Lung (tissue), 12 donors: ENCODE results near the gene CDK12. TPM values are rescaled to one million over a fixed set of nuclear protein-coding genes. Genes with fewer than 3 reads are reported as not detected.

ENCODE experiments used
- ATAC-seq: fragments of 200-7000 bp; cut with Tn5 transposase; one replicate; pipeline ENCODE4 v1.9.1; 2020; ENCODE audit warnings: moderate number of reproducible peaks; ENCODE audit not compliant: insufficient read depth, low FRiP score
- DNase-seq, 3 donors: peaks; one replicate each; pipeline ENCODE4 v3.0.0-alpha.2; 2013 to 2017
- H3K27ac ChIP-seq, 2 donors: one replicate each; pipeline ENCODE4 v1.5.1; 2013; ENCODE audit warnings: mild to moderate bottlenecking in 2 of 2, moderate library complexity in 2 of 2, control low read depth in 1 of 2, inconsistent platforms in 1 of 2, low read depth in 1 of 2, low read length in 1 of 2
- H3K27me3 ChIP-seq, 3 donors: one replicate each; pipeline ENCODE4 v1.5.1; 2013; ENCODE audit warnings: low read length in 2 of 3; ENCODE audit not compliant: control insufficient read depth in 3 of 3, insufficient read depth in 3 of 3
- H3K36me3 ChIP-seq, 4 donors: one replicate each; pipeline ENCODE4 v1.5.1; 2013; ENCODE audit warnings: low read length in 4 of 4, mild to moderate bottlenecking in 1 of 4, moderate library complexity in 1 of 4; ENCODE audit not compliant: control insufficient read depth in 4 of 4, insufficient read depth in 4 of 4
- H3K4me1 ChIP-seq, 5 donors: one replicate each; pipeline ENCODE4 v1.5.1; 2013; ENCODE audit warnings: low read length in 5 of 5, mild to moderate bottlenecking in 2 of 5, moderate library complexity in 1 of 5; ENCODE audit not compliant: control insufficient read depth in 5 of 5, insufficient read depth in 5 of 5
- H3K4me3 ChIP-seq: one replicate; pipeline ENCODE4 v1.5.1; 2013; ENCODE audit warnings: mild to moderate bottlenecking, control low read depth, moderate library complexity
- H3K9ac ChIP-seq, 2 donors: one replicate each; pipeline ENCODE4 v1.5.1; 2013; ENCODE audit warnings: low read length in 2 of 2, control low read depth in 1 of 2; ENCODE audit not compliant: insufficient read depth in 1 of 2
- H3K9me3 ChIP-seq, 4 donors: one replicate each; pipeline ENCODE4 v1.5.1; 2013; ENCODE audit warnings: low read length in 3 of 4, mild to moderate bottlenecking in 1 of 4, moderate library complexity in 1 of 4; ENCODE audit not compliant: control insufficient read depth in 4 of 4, insufficient read depth in 3 of 4
- CTCF ChIP-seq: IDR thresholded peaks from 2 replicates; pipeline ENCODE4 v1.5.1; 2012; ENCODE audit warnings: mild to moderate bottlenecking; ENCODE audit errors: control extremely low read depth, extremely low read depth
- WGBS, 2 donors: extraction: QIAGEN DNeasy Blood & Tissue Kit; methylation state at CpG; one replicate each; pipeline ENCODE4 v1.1.7; 2013; 5-methylcytosine and 5-hydroxymethylcytosine counted together
- polyA plus RNA-seq, 2 donors: library from polyadenylated mRNA; stranded (reverse); fragments of 200-250 nt; gene quantifications; one replicate each; pipeline ENCODE4 v1.2.1, GENCODE V29; 2013
- total RNA-seq, 2 donors: library from RNA; depleted of rRNA in 1 of 2; stranded (reverse); fragments of >200 nt in 1 of 2; gene quantifications; one replicate each; pipeline ENCODE4 v1.2.1, GENCODE V29; 2014 to 2021
- donor health status: control.
- donor health status: control.
- donor health status: Bipolar disorder and iron deficiency.
- donor health status: healthy.
- donor health status: DM: yes; HTN: yes; CAD: no.

The CDK12 gene
- total and polyA plus RNA-seq, 4 donors, result 12.3 to 56.2 (median 35.5) TPM

DNA sequence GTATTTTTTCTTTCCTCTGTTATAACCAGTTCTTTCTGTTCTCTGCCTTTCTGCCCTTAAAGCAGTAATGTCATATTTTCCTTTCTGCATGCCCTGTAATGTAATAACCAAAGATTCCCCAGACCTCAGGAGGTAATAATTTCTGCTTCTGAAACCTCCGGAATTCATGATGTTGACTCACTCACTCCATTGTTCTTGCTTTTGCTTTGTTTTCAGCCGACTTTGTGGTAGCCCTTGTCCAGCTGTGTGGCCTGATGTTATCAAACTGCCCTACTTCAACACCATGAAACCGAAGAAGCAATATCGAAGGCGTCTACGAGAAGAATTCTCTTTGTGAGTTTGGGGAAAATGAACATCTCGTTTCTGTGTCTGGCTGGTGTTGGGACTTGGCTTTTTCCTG is 55.9 kb downstream of the CDK12 start:
- no peak for ATAC-seq

GRCh38 chr17:39525801-39526506 is 64.7 kb downstream of the CDK12 start:
- no peak for TF ChIP-seq CTCF
- H3K4me3 ChIP-seq, result no peak overlapping the region
- WGBS, 2 donors, result 60 to 76% methylated on average over 6 of the region's 6 CpGs
- no peak for ATAC-seq
- peak in 2 of 3 donors; percentile 29 to 60 for DNase-seq
- peak overlapping the region in 1 of 2 donors; percentile 37 for H3K9ac ChIP-seq
- H3K27ac ChIP-seq, result peak overlapping the region in 1 of 2 donors; percentile 21
- no peaks in the 10 kb centered on the region for H3K27me3 ChIP-seq
- peaks cover 25 to 57% (median 38%) of the 10 kb centered on the region in 4 donors for H3K36me3 ChIP-seq
- H3K4me1 ChIP-seq, result peaks cover 0 to 21% (median 4%) of the 10 kb centered on the region in 5 donors
- no peaks in the 10 kb centered on the region for H3K9me3 ChIP-seq

More for the DNA sequence above, 55.9 kb downstream of the CDK12 start:
- H3K27ac ChIP-seq, result no peak overlapping the region
- TF ChIP-seq CTCF, result no peak
- WGBS, 2 donors, result 84 to 91% methylated on average over 7 of the region's 7 CpGs
- DNase-seq, result no peak
- no peaks in the 10 kb centered on the region for H3K9me3 ChIP-seq
- no peaks in the 10 kb centered on the region for H3K4me1 ChIP-seq
- no peaks in the 10 kb centered on the region for H3K27me3 ChIP-seq
- H3K36me3 ChIP-seq, result peaks cover 26 to 44% (median 41%) of the 10 kb centered on the region in 4 donors
- H3K9ac ChIP-seq, result no peak overlapping the region
- H3K4me3 ChIP-seq, result no peak overlapping the region

DNA sequence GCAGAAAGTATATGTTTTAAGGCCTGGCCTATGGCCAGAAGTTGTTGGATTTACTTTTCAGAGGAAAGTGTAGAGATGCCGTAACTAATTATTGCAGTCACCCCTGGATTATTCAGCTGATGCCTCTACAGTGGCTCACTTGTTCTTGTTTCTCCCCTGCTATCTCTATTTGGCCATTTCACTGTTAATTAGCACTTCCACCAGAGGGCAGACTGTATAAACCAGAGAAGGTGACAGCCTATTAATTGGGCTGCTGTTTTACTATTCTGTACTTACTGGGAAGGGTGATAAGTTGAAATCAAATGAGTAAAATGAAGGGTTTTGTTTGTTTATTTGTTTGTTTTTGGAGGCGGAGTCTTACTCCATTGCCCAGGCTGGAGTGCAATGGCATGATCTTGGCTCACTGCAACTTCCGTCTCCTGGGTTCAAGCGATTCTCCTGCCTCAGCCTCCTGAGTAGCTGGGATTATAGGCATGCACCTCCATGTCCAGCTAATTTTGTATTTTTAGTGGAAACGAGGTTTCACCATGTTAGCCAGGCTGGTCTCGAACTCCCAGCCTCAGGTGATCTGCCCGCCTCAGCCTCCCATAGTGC is 66.0 kb downstream of the CDK12 start:
- 88 to 94% methylated on average over 7 of the region's 7 CpGs for WGBS, 2 donors
- Histone ChIP-seq H3K4me3 (no peak overlapping the region), H3K36me3 (peaks cover 16 to 47% (median 31%) of the 10 kb centered on the region in 4 donors), H3K9me3 (no peaks in the 10 kb centered on the region), H3K27ac (no peak overlapping the region), H3K4me1 (peaks cover 0 to 28% (median 4%) of the 10 kb centered on the region in 5 donors), H3K9ac (no peak overlapping the region), H3K27me3 (no peaks in the 10 kb centered on the region)
- TF ChIP-seq CTCF, result peak; percentile 20
- ATAC-seq (no peak), DNase-seq (peak in 1 of 3 donors; percentile 40)
